K562 (cell line): ENCODE results near the gene DPP3. TPM values are rescaled to one million over a fixed set of nuclear protein-coding genes. Genes with fewer than 3 reads are reported as not detected.

Experiments used
- ATAC-seq: fragments of 200-7000 bp; cut with Tn5 transposase; 3 replicates; pipeline ENCODE4 v1.9.1; 2020; ENCODE audit warnings: moderate library complexity
- BruUV-seq: library from RNA; stranded (reverse); fragments of 400-500 nt; replicated peaks from 2 replicates; lab custom pipeline; 2021; lab: Mats Ljungman, UMichigan
- CTCF ChIA-PET: fragments of 300-600 bp; formaldehyde crosslinking; extraction: SDS; loops from one replicate; lab custom pipeline; 2021; ENCODE audit warnings: low intra/inter-chr PET ratio; lab: Yijun Ruan, JAX
- POLR2A ChIA-PET: fragments of 300-600, 350-650 bp; sonication (Branson Sonifier 250); formaldehyde crosslinking; extraction: SDS; loops from one replicate; lab custom pipeline; 2021; ENCODE audit warnings: antibody characterized with exemption, inconsistent platforms; lab: Yijun Ruan, JAX
- DNase-seq, 4 experiments: peaks; one replicate each; pipeline versions ENCODE4 v3.0.0 to v3.0.0-alpha.2; 2011 to 2018; ENCODE audit warnings: low spot score in 3 of 4, mixed read lengths in 3 of 4; ENCODE audit errors: extremely low read depth in 1 of 4
- FAIRE-seq: peaks from 2 replicates; lab custom pipeline; 2011; peaks lifted over from hg19 to GRCh38; lab: Jason Lieb, UNC
- H2AFZ ChIP-seq: 2 replicates; pipeline ENCODE4 v1.6.0; 2011; ENCODE audit warnings: low read depth, low read length, control low read depth, inconsistent platforms
- H3K27ac ChIP-seq: fragments of 200-600 bp; 3 replicates; pipeline ENCODE4 v1.8.0; 2011; ENCODE audit warnings: low read depth, mild to moderate bottlenecking, control low read depth, inconsistent platforms, low read length, moderate library complexity, mixed read lengths; ENCODE audit errors: extremely low read depth
- H3K27me3 ChIP-seq, 2 experiments: fragments of 300-600 bp in 1 of 2; 2 replicates in 1 of 2; 3 replicates in 1 of 2; pipeline versions ENCODE4 v1.6.0 to v1.8.0; 2011; ENCODE audit warnings: inconsistent platforms in 2 of 2, low read length in 2 of 2, mild to moderate bottlenecking in 1 of 2, mixed read lengths in 1 of 2, moderate library complexity in 1 of 2; ENCODE audit not compliant: control insufficient read depth in 2 of 2, insufficient read depth in 2 of 2
- H3K36me3 ChIP-seq: fragments of 300-600 bp; 3 replicates; pipeline ENCODE4 v1.8.0; 2011; ENCODE audit warnings: mild to moderate bottlenecking, low read length, inconsistent platforms; ENCODE audit not compliant: control insufficient read depth, insufficient read depth
- H3K4me1 ChIP-seq, 2 experiments: fragments of 200-600 bp in 1 of 2; replicated peaks in 1 of 2; 2 replicates in 1 of 2; 3 replicates in 1 of 2; pipeline versions ENCODE4 v1.5.1 to v1.8.0; 2011; ENCODE audit warnings: inconsistent platforms in 2 of 2, low read length in 2 of 2, mild to moderate bottlenecking in 1 of 2, mixed read lengths in 1 of 2, moderate library complexity in 1 of 2; ENCODE audit not compliant: control insufficient read depth in 2 of 2, insufficient read depth in 2 of 2
- H3K4me2 ChIP-seq: 2 replicates; pipeline ENCODE4 v1.6.1; 2011; ENCODE audit warnings: low read length, control low read depth, inconsistent platforms, mixed read lengths; ENCODE audit not compliant: insufficient read depth
- H3K4me3 ChIP-seq: fragments of 200-600 bp; sonication (generic), shearing (Covaris generic); 2 replicates; pipeline ENCODE4 v1.5.1; 2016; ENCODE audit warnings: control low read depth, inconsistent platforms
- H3K79me2 ChIP-seq: fragments of 200-600 bp; 3 replicates; pipeline ENCODE4 v1.8.0; 2011; ENCODE audit warnings: low read length, inconsistent platforms; ENCODE audit not compliant: control insufficient read depth, insufficient read depth
- H3K9ac ChIP-seq, 2 experiments: 2 replicates each; pipeline versions ENCODE4 v1.6.0 to v1.6.1; 2011; ENCODE audit warnings: low read depth in 2 of 2, low read length in 2 of 2, control low read depth in 1 of 2, inconsistent platforms in 1 of 2, mild to moderate bottlenecking in 1 of 2, mixed read lengths in 1 of 2; ENCODE audit not compliant: insufficient read depth in 1 of 2
- H3K9me1 ChIP-seq: one replicate; pipeline ENCODE4 v1.6.0; 2011; ENCODE audit warnings: inconsistent platforms, mild to moderate bottlenecking, low read length, moderate library complexity; ENCODE audit not compliant: control insufficient read depth, insufficient read depth
- H3K9me3 ChIP-seq: replicated peaks from 2 replicates; pipeline ENCODE4 v1.5.1; 2011; ENCODE audit warnings: low read depth, low read length, inconsistent platforms; ENCODE audit not compliant: control insufficient read depth, insufficient read depth
- H4K20me1 ChIP-seq: replicated peaks from 2 replicates; pipeline ENCODE4 v1.6.1; 2011; ENCODE audit warnings: low read length, inconsistent platforms, mixed read lengths; ENCODE audit not compliant: control insufficient read depth, insufficient read depth
- HMBOX1 ChIP-seq: sonication (generic); IDR thresholded peaks from 2 replicates; pipeline ENCODE4 v1.6.1; 2016
- POLR2G ChIP-seq: fragments of 200-400 bp; formaldehyde crosslinking; IDR thresholded peaks from 2 replicates; pipeline ENCODE4 v1.6.1; 2017; ENCODE audit warnings: low read depth, mild to moderate bottlenecking, antibody characterized with exemption, low read length, moderate library complexity
- WGBS: fragments of 100-300 bp; shearing (Covaris generic); methylation state at CpG from one replicate; pipeline ENCODE4 v1.1.6; 2016; ENCODE audit warnings: low coverage, mixed read lengths; ENCODE audit not compliant: insufficient coverage; ENCODE audit errors: missing lambda C conversion rate; 5-methylcytosine and 5-hydroxymethylcytosine counted together
- in situ Hi-C: fragments of 300-500 bp; cut with MboI; formaldehyde crosslinking; loops from 4 replicates; pipeline ENCODE4 v1.15.0; 2018; ENCODE audit warnings: inconsistent platforms, mixed read lengths
- intact Hi-C: fragments of 100-400 bp; cut with micrococcal nuclease; formaldehyde crosslinking; loops from 2 replicates; pipeline ENCODE4 v1.14.2; 2022
- polyA plus RNA-seq, 8 experiments: library from polyadenylated mRNA; depleted of rRNA in 4 of 8; stranded (reverse) in 5 of 8; unstranded in 3 of 8; fragments of >200 nt; fragmentation: Nextera tagmentation in 2 of 8; fragmentation: Illumina TruSeq in 1 of 8; extraction: Ambion mirVana in 2 of 8; extraction: Trizol in 1 of 8; gene quantifications; 2 replicates each; pipeline versions ENCODE4 v1.2.1 to v1.2.3, GENCODE V29; 2011 to 2014; ENCODE audit warnings: inconsistent platforms in 1 of 8, missing spikeins in 1 of 8
- total RNA-seq, 7 experiments: library from RNA; depleted of rRNA in 6 of 7; stranded (reverse); fragments of >200 nt in 6 of 7; fragmentation: Illumina TruSeq in 2 of 7; extraction: Trizol in 2 of 7; gene quantifications; 2 replicates each; pipeline versions ENCODE4 v1.2.1 to v1.2.3, GENCODE V29; 2011 to 2021; ENCODE audit warnings: low replicate concordance in 1 of 7

The DPP3 gene
- total and polyA plus RNA-seq, 9 of the 15 experiments (the other 6 are each of a cell fraction or from before 2014, with no cell fraction given): 3.7 to 69.2 (median 43.3) TPM

DNA sequence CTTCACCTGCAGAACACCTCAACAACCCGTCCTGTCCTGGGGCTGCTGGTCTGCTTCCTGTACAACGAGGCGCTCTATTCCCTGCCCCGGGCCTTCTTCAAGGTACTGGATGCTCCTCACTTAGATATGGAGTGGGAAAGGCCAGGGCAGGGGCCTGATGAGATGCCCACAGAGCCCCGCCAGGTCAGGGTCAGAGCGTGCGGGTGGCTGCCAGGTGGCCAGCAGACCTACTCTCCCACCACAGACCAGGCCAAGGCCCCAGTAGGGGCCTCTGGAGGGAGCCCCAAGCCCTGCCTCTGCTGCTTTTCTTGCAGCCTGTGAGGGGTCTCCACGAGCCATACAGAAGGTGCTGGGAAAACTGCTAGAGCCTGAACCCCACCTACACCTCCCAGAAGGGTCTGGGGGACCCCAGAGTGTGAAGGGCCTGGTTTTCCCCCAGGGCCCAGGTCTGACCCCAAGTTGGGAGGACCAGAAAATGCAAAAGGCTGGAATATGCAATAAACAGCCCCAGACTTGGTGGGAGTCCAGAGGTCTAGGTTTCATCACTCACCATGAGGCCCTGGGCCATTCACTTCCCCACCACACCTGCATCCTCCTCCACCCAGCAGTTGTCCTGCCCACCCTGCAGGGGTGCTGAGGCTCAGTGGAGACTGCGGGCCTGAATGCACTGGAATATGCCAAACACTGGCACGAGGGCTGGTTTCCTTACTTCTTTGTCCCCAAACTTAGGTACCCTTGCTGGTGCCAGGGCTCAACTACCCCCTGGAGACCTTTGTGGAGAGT lies 50.9 kb downstream of the DPP3 start:
- peak; percentile 29; the same call in 1 of the 2 replicates for TF ChIP-seq POLR2G
- TF ChIP-seq HMBOX1: no peak
- in situ Hi-C loops: no loop called here
- no peaks in the 10 kb centered on the region for H3K27me3 ChIP-seq
- H3K4me3 ChIP-seq: no peak overlapping the region
- no peaks in the 10 kb centered on the region for H3K9me3 ChIP-seq
- DNase-seq (no peak), FAIRE-seq (no peak), ATAC-seq (peak; percentile 25; the same call in 1 of the 3 replicates)
- no peak overlapping the region for H2AFZ ChIP-seq
- no peaks in the 10 kb centered on the region for H3K9me1 ChIP-seq
- H3K36me3 ChIP-seq: no peaks in the 10 kb centered on the region
- H4K20me1 ChIP-seq: no peaks in the 10 kb centered on the region
- H3K4me1 ChIP-seq: peaks cover 0 to 9% of the 10 kb centered on the region in 2 experiments; a peak in 1 of 5 replicates
- ChIA-PET CTCF (no interaction called here), POLR2A (interaction anchor here (3.0 kb wide), 1 partner anchor 15 kb away, joined by 12 read pairs; the partner anchor contains the start of gene ZDHHC24)
- H3K79me2 ChIP-seq: no peaks in the 10 kb centered on the region
- peak overlapping the region in 1 of 2 experiments; percentile 32; a peak in 2 of 4 replicates for H3K9ac ChIP-seq
- no peak overlapping the region for H3K4me2 ChIP-seq
- H3K27ac ChIP-seq: no peak overlapping the region
- 75% methylated on average over 9 of the region's 10 CpGs for WGBS
- intact Hi-C loops: no loop called here
- no TSS peak for BruUV-seq
